Neural crest cell (in vitro differentiated cells): Measurements from ENCODE around the gene TOR1A. TPM values are rescaled to one million over a fixed set of nuclear protein-coding genes. Genes with fewer than 3 reads are reported as not detected.

Experiments
- DNase-seq: peaks from one replicate; pipeline ENCODE4 v3.0.0; 2021; ENCODE audit warnings: low read depth, mixed read lengths, low spot score
- H3K27ac Mint-ChIP-seq: one replicate; pipeline ENCODE4 v1.8.0; 2021; ENCODE audit warnings: mild to moderate bottlenecking, mixed read lengths; ENCODE audit not compliant: unreplicated experiment
- H3K27me3 Mint-ChIP-seq: 2 replicates; pipeline ENCODE4 v1.8.0; 2021; ENCODE audit warnings: low read depth, mild to moderate bottlenecking, mixed read lengths
- H3K36me3 Mint-ChIP-seq: 2 replicates; pipeline ENCODE4 v1.8.0; 2021; ENCODE audit warnings: low read depth, mild to moderate bottlenecking, mixed read lengths
- H3K4me1 Mint-ChIP-seq: 2 replicates; pipeline ENCODE4 v1.8.0; 2021; ENCODE audit warnings: mixed read lengths
- H3K4me3 Mint-ChIP-seq: one replicate; pipeline ENCODE4 v1.8.0; 2021; ENCODE audit warnings: mild to moderate bottlenecking, mixed read lengths
- H3K9me3 Mint-ChIP-seq: 2 replicates; pipeline ENCODE4 v1.8.0; 2021; ENCODE audit warnings: mixed read lengths
- CTCF ChIP-seq: fragments of 200-600 bp; sonication (generic); conservative IDR thresholded peaks from 2 replicates; pipeline ENCODE4 v1.5.0; 2021; ENCODE audit warnings: antibody characterized with exemption, mild to moderate bottlenecking
- total RNA-seq: library from RNA; stranded (reverse); gene quantifications from 2 replicates; pipeline ENCODE4 v1.2.1, GENCODE V29; 2021

The TOR1A gene
- total RNA-seq, 1 donor from 2014 or later, result 40.5 TPM

GRCh38 chr9:129826759-129827158 is 2.8 kb upstream of the TOR1A start:
- no peak for TF ChIP-seq CTCF
- no peaks in the 10 kb centered on the region for H3K27me3 Mint-ChIP-seq
- H3K36me3 Mint-ChIP-seq, result peaks cover 4% of the 10 kb centered on the region
- H3K4me3 Mint-ChIP-seq, result peak overlapping the region; percentile 31
- peaks cover 10% of the 10 kb centered on the region for H3K4me1 Mint-ChIP-seq
- no peak for DNase-seq
- no peaks in the 10 kb centered on the region for H3K9me3 Mint-ChIP-seq
- no peak overlapping the region for H3K27ac Mint-ChIP-seq

GRCh38 chr9:129826344-129826743 is 2.4 kb upstream of the TOR1A start:
- Mint-ChIP-seq H3K36me3 (peaks cover 4% of the 10 kb centered on the region), H3K4me1 (peaks cover 10% of the 10 kb centered on the region), H3K4me3 (peak overlapping the region; percentile 31), H3K9me3 (no peaks in the 10 kb centered on the region), H3K27ac (no peak overlapping the region), H3K27me3 (no peaks in the 10 kb centered on the region)
- no peak for DNase-seq
- TF ChIP-seq CTCF, result no peak

DNA sequence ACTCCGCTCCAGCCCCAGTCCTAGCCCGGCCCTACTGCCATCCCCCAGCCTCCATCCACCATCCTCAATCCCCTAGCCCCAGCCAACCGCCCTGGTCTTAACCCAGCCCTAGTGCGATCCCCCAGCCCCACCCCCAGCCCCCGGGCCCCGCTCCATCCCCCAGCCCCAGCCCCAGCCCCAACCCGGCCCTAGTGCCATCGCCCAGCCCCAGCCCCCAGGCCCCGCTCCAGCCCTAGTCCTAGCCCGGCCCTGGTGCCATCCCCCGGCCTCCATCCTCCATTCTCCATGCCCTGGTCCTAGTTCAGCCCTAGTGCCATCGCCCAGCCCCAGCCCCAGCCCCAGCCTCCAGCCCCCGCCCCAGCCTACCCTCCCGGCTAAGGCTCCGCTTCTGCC is 398 bp downstream of the TOR1A start:
- DNase-seq, result peak; percentile 16
- Mint-ChIP-seq H3K4me3 (peak overlapping the region; percentile 95), H3K27me3 (no peaks in the 10 kb centered on the region), H3K36me3 (peaks cover 4% of the 10 kb centered on the region), H3K4me1 (peaks cover 10% of the 10 kb centered on the region), H3K9me3 (no peaks in the 10 kb centered on the region), H3K27ac (no peak overlapping the region)
- no peak for TF ChIP-seq CTCF

DNA sequence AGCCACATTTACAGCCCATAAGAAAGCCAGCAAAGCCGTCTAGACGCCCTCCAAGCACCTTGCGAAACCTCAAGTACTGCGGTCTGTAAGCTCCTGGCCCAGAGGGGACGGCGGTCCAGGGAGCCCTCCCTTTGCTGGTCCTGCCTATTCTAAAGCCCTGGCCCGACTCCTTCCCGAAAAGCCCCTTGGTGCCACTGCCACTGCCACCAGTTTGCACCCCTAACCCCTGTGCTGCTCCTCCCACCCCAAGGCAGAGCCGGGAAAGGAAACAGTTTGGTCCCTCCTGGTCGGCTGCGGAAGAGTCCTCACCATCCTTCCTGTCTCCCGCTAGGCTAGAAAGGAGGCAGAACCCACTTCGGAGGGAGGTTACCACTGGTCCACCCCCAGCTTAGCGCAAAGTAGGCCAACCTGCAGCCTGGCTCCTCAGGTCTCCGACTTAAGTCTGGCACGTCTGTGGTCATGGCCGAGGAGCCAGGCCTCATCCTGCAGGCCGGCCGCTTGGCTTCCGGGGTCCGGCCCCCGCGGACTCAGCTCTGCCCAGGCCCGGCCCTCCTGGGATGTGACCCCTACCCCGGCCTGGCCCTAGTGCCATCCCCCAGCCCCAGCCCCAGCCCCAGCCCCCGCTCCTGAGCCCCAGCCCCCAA is 916 bp downstream of the TOR1A start:
- no peak for DNase-seq
- Mint-ChIP-seq H3K4me3 (peak overlapping the region; percentile 95), H3K27me3 (no peaks in the 10 kb centered on the region), H3K9me3 (no peaks in the 10 kb centered on the region), H3K36me3 (peaks cover 4% of the 10 kb centered on the region), H3K27ac (peak overlapping the region; percentile 57), H3K4me1 (peaks cover 10% of the 10 kb centered on the region)
- TF ChIP-seq CTCF, result no peak

- Mint-ChIP-seq H3K4me1 (no peaks in the 10 kb centered on the region), H3K9me3 (no peaks in the 10 kb centered on the region), H3K4me3 (peak overlapping the region; percentile 40), H3K27me3 (no peaks in the 10 kb centered on the region), H3K36me3 (peaks cover 4% of the 10 kb centered on the region), H3K27ac (no peak overlapping the region)
- DNase-seq, result no peak
- no peak for TF ChIP-seq CTCF
Observed at GRCh38 chr9:129816501-129817435, 7.2 kb downstream of the TOR1A start.
